ENCODE measurements around the gene ARHGDIG. TPM values are rescaled to one million over a fixed set of nuclear protein-coding genes. Genes with fewer than 3 reads are reported as not detected.

The ARHGDIG gene
- total and polyA plus RNA-seq, 4 donors, result 0.75 to 3.1 TPM; not detected in 2

GRCh38 chr16:260326-260725 is 20.1 kb upstream of the ARHGDIG start:
- 92 to 93% methylated on average over 19 of the region's 19 CpGs for WGBS, 2 donors
- intact Hi-C loops (cut with DNase I), result no loop called here
- no peaks in the 10 kb centered on the region for H3K4me1 ChIP-seq (ENCODE audit: control insufficient read depth in 1 of 2, insufficient read depth in 2 of 2, low read length in 2 of 2)
- ATAC-seq (ENCODE audit: low FRiP score), result no peak
- no peaks in the 10 kb centered on the region for H3K27me3 ChIP-seq (ENCODE audit: control insufficient read depth in 1 of 2, insufficient read depth in 2 of 2, low read length in 1 of 2)
- no peak overlapping the region for H3K27ac ChIP-seq (ENCODE audit: low read depth in 1 of 2, low read length in 2 of 2)
- peaks cover 0 to 14% of the 10 kb centered on the region in 2 donors for H3K36me3 ChIP-seq (ENCODE audit: control insufficient read depth in 1 of 2, insufficient read depth in 2 of 2, low read length in 1 of 2)
- no peak for DNase-seq
- H3K4me3 ChIP-seq (ENCODE audit: low read length in 2 of 2), result no peak overlapping the region
- H3K9me3 ChIP-seq (ENCODE audit: control insufficient read depth, low read length), result no peaks in the 10 kb centered on the region

- H3K27me3 ChIP-seq (ENCODE audit: control insufficient read depth in 1 of 2, insufficient read depth in 2 of 2, low read length in 1 of 2), result no peaks in the 10 kb centered on the region
- ATAC-seq (ENCODE audit: low FRiP score) (no peak), DNase-seq (no peak)
- H3K36me3 ChIP-seq (ENCODE audit: control insufficient read depth in 1 of 2, insufficient read depth in 2 of 2, low read length in 1 of 2), result peaks cover 0 to 14% of the 10 kb centered on the region in 2 donors
- no peaks in the 10 kb centered on the region for H3K9me3 ChIP-seq (ENCODE audit: control insufficient read depth, low read length)
- H3K27ac ChIP-seq (ENCODE audit: low read depth in 1 of 2, low read length in 2 of 2), result no peak overlapping the region
- 85 to 86% methylated on average over 28 of the region's 28 CpGs for WGBS, 2 donors
- intact Hi-C loops (cut with DNase I), result no loop called here
- no peak overlapping the region for H3K4me3 ChIP-seq (ENCODE audit: low read length in 2 of 2)
- H3K4me1 ChIP-seq (ENCODE audit: control insufficient read depth in 1 of 2, insufficient read depth in 2 of 2, low read length in 2 of 2), result no peaks in the 10 kb centered on the region
Measured at GRCh38 chr16:261031-261691, 19.2 kb upstream of the ARHGDIG start.

- Histone ChIP-seq H3K36me3 (ENCODE audit: control insufficient read depth in 1 of 2, insufficient read depth in 2 of 2, low read length in 1 of 2) (peaks cover 0 to 14% of the 10 kb centered on the region in 2 donors), H3K4me1 (ENCODE audit: control insufficient read depth in 1 of 2, insufficient read depth in 2 of 2, low read length in 2 of 2) (no peaks in the 10 kb centered on the region), H3K4me3 (ENCODE audit: low read length in 2 of 2) (no peak overlapping the region), H3K27ac (ENCODE audit: low read depth in 1 of 2, low read length in 2 of 2) (no peak overlapping the region), H3K27me3 (ENCODE audit: control insufficient read depth in 1 of 2, insufficient read depth in 2 of 2, low read length in 1 of 2) (no peaks in the 10 kb centered on the region), H3K9me3 (ENCODE audit: control insufficient read depth, low read length) (no peaks in the 10 kb centered on the region)
- intact Hi-C loops (cut with DNase I), result no loop called here
- no peak for DNase-seq
- WGBS, 2 donors, result 92% methylated on average over 29 of the region's 29 CpGs
- no peak for ATAC-seq (ENCODE audit: low FRiP score)
Measured at GRCh38 chr16:262121-262745, 18.2 kb upstream of the ARHGDIG start.

- Histone ChIP-seq H3K27ac (ENCODE audit: low read depth in 1 of 2, low read length in 2 of 2) (no peak overlapping the region), H3K4me3 (ENCODE audit: low read length in 2 of 2) (no peak overlapping the region), H3K27me3 (ENCODE audit: control insufficient read depth in 1 of 2, insufficient read depth in 2 of 2, low read length in 1 of 2) (no peaks in the 10 kb centered on the region), H3K9me3 (ENCODE audit: control insufficient read depth, low read length) (no peaks in the 10 kb centered on the region), H3K36me3 (ENCODE audit: control insufficient read depth in 1 of 2, insufficient read depth in 2 of 2, low read length in 1 of 2) (peaks cover 0 to 14% of the 10 kb centered on the region in 2 donors), H3K4me1 (ENCODE audit: control insufficient read depth in 1 of 2, insufficient read depth in 2 of 2, low read length in 2 of 2) (no peaks in the 10 kb centered on the region)
- WGBS, 2 donors, result 93 to 95% methylated on average over 28 to 35 of the region's 35 CpGs
- no peak for DNase-seq
- intact Hi-C loops (cut with DNase I), result no loop called here
- ATAC-seq (ENCODE audit: low FRiP score), result no peak
Measured at GRCh38 chr16:263182-263774, 17.1 kb upstream of the ARHGDIG start.

- H3K4me3 ChIP-seq (ENCODE audit: low read length in 2 of 2), result no peak overlapping the region
- ATAC-seq (ENCODE audit: low FRiP score) (no peak), DNase-seq (no peak)
- H3K4me1 ChIP-seq (ENCODE audit: control insufficient read depth in 1 of 2, insufficient read depth in 2 of 2, low read length in 2 of 2), result no peaks in the 10 kb centered on the region
- peaks cover 0 to 14% of the 10 kb centered on the region in 2 donors for H3K36me3 ChIP-seq (ENCODE audit: control insufficient read depth in 1 of 2, insufficient read depth in 2 of 2, low read length in 1 of 2)
- 91 to 92% methylated on average over 17 of the region's 17 CpGs for WGBS, 2 donors
- no peaks in the 10 kb centered on the region for H3K27me3 ChIP-seq (ENCODE audit: control insufficient read depth in 1 of 2, insufficient read depth in 2 of 2, low read length in 1 of 2)
- intact Hi-C loops (cut with DNase I), result no loop called here
- H3K27ac ChIP-seq (ENCODE audit: low read depth in 1 of 2, low read length in 2 of 2), result no peak overlapping the region
- H3K9me3 ChIP-seq (ENCODE audit: control insufficient read depth, low read length), result no peaks in the 10 kb centered on the region
Measured at GRCh38 chr16:263944-264343, 16.4 kb upstream of the ARHGDIG start.

- 92 to 95% methylated on average over 23 of the region's 23 CpGs for WGBS, 2 donors
- DNase-seq (no peak), ATAC-seq (ENCODE audit: low FRiP score) (no peak)
- peaks cover 0 to 14% of the 10 kb centered on the region in 2 donors for H3K36me3 ChIP-seq (ENCODE audit: control insufficient read depth in 1 of 2, insufficient read depth in 2 of 2, low read length in 1 of 2)
- intact Hi-C loops (cut with DNase I), result no loop called here
- no peaks in the 10 kb centered on the region for H3K27me3 ChIP-seq (ENCODE audit: control insufficient read depth in 1 of 2, insufficient read depth in 2 of 2, low read length in 1 of 2)
- H3K27ac ChIP-seq (ENCODE audit: low read depth in 1 of 2, low read length in 2 of 2), result no peak overlapping the region
- H3K4me3 ChIP-seq (ENCODE audit: low read length in 2 of 2), result no peak overlapping the region
- no peaks in the 10 kb centered on the region for H3K4me1 ChIP-seq (ENCODE audit: control insufficient read depth in 1 of 2, insufficient read depth in 2 of 2, low read length in 2 of 2)
- H3K9me3 ChIP-seq (ENCODE audit: control insufficient read depth, low read length), result no peaks in the 10 kb centered on the region
Measured at GRCh38 chr16:264440-264951, 15.9 kb upstream of the ARHGDIG start.

GRCh38 chr16:265002-265529 is 15.3 kb upstream of the ARHGDIG start:
- Histone ChIP-seq H3K27me3 (ENCODE audit: control insufficient read depth in 1 of 2, insufficient read depth in 2 of 2, low read length in 1 of 2) (no peaks in the 10 kb centered on the region), H3K9me3 (ENCODE audit: control insufficient read depth, low read length) (no peaks in the 10 kb centered on the region), H3K27ac (ENCODE audit: low read depth in 1 of 2, low read length in 2 of 2) (no peak overlapping the region), H3K36me3 (ENCODE audit: control insufficient read depth in 1 of 2, insufficient read depth in 2 of 2, low read length in 1 of 2) (peaks cover 0 to 11% of the 10 kb centered on the region in 2 donors), H3K4me1 (ENCODE audit: control insufficient read depth in 1 of 2, insufficient read depth in 2 of 2, low read length in 2 of 2) (no peaks in the 10 kb centered on the region), H3K4me3 (ENCODE audit: low read length in 2 of 2) (no peak overlapping the region)
- intact Hi-C loops (cut with DNase I), result no loop called here
- WGBS, 2 donors, result 90 to 92% methylated on average over 14 of the region's 14 CpGs
- no peak for ATAC-seq (ENCODE audit: low FRiP score)
- no peak for DNase-seq

GRCh38 chr16:265711-266110 is 14.7 kb upstream of the ARHGDIG start:
- Histone ChIP-seq H3K4me3 (ENCODE audit: low read length in 2 of 2) (no peak overlapping the region), H3K4me1 (ENCODE audit: control insufficient read depth in 1 of 2, insufficient read depth in 2 of 2, low read length in 2 of 2) (no peaks in the 10 kb centered on the region), H3K36me3 (ENCODE audit: control insufficient read depth in 1 of 2, insufficient read depth in 2 of 2, low read length in 1 of 2) (peaks cover 0 to 10% of the 10 kb centered on the region in 2 donors), H3K27me3 (ENCODE audit: control insufficient read depth in 1 of 2, insufficient read depth in 2 of 2, low read length in 1 of 2) (no peaks in the 10 kb centered on the region), H3K9me3 (ENCODE audit: control insufficient read depth, low read length) (no peaks in the 10 kb centered on the region), H3K27ac (ENCODE audit: low read depth in 1 of 2, low read length in 2 of 2) (no peak overlapping the region)
- 77% methylated on average over 12 of the region's 12 CpGs for WGBS, 2 donors
- DNase-seq (no peak), ATAC-seq (ENCODE audit: low FRiP score) (no peak)
- intact Hi-C loops (cut with DNase I), result no loop called here
